VCaP (cell line): ENCODE results near the gene OR1L8.
"Not testable (repeated sequence)": the region's sequence is repeated elsewhere in the genome, so short reads cannot be mapped to it uniquely, and the experiment has no call there.

Experiments
- H3K27ac ChIP-seq: fragments of 450-650 bp; 2 replicates; pipeline ENCODE4 v1.5.1; 2017
- TF ChIP-seq, protein P1 (sequence below): fragments of 450-650 bp; conservative IDR thresholded peaks from 2 replicates; pipeline ENCODE4 v1.5.1; 2017; ENCODE audit warnings: mild to moderate bottlenecking, moderate library complexity

OR1L8 gene

DNA sequence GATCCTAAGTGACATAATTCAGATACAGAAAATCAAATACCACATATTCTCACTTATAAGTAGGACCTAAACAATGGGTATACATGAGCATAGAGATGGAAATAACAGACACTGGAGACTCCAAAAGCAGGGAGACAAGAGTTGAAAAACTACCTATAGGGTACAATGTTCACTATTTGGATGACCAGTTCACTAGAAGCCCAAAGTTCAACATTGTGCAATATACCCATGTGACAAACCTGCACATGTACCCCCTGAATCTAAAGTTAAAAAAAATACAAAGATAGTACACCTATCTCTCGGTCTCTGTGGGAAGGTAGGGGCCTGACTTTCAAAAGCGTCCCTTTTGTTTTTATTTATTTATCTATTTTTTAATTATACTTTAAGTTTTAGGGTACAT, 44.4 kb downstream of the OR1L8 start:
- TF ChIP-seq, protein P1, sequence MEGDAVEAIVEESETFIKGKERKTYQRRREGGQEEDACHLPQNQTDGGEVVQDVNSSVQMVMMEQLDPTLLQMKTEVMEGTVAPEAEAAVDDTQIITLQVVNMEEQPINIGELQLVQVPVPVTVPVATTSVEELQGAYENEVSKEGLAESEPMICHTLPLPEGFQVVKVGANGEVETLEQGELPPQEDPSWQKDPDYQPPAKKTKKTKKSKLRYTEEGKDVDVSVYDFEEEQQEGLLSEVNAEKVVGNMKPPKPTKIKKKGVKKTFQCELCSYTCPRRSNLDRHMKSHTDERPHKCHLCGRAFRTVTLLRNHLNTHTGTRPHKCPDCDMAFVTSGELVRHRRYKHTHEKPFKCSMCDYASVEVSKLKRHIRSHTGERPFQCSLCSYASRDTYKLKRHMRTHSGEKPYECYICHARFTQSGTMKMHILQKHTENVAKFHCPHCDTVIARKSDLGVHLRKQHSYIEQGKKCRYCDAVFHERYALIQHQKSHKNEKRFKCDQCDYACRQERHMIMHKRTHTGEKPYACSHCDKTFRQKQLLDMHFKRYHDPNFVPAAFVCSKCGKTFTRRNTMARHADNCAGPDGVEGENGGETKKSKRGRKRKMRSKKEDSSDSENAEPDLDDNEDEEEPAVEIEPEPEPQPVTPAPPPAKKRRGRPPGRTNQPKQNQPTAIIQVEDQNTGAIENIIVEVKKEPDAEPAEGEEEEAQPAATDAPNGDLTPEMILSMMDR: no peak

DNA sequence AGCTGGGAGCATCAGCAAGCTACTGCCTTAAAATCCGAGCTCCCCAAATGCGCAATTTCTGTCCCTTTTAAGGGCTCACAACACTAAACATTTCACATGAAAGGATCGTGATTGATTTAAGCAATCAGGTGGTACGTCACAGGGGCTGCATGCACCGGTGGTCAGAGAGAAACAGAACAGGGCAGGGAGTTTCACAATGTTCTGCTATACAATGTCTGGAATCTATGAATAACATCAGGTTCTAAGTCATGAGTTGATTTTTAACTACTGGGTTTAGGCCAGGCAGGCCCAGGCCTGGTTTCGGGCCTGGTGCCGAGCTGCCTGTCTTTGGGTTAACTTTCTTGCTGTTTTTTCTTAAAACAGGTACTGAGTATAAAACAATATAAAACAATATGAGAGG, 46.1 kb downstream of the OR1L8 start:
- not testable (repeated sequence) for H3K27ac ChIP-seq

More for the DNA sequence above, 44.4 kb downstream of the OR1L8 start:
- H3K27ac ChIP-seq: no peak overlapping the region

DNA sequence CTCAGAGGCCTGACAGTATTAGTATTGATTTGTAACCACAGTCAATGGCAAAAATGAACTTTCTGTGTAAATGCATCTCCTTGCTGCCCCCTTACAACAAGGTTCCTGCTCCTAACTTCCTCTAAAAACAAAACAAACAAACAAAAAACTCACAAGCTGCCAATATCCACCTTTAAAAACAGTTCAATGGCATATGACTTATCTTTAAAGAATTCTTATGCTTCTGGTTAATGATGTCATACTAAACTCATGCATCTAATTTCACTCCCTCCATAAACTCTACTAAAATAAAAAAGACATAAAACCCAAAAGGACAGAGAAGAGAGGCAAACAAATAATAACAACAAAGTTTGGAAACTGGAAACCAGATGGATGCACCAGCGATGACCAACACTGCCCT, 47.0 kb downstream of the OR1L8 start:
- H3K27ac ChIP-seq: no peak overlapping the region
- TF ChIP-seq, protein P1: no peak

DNA sequence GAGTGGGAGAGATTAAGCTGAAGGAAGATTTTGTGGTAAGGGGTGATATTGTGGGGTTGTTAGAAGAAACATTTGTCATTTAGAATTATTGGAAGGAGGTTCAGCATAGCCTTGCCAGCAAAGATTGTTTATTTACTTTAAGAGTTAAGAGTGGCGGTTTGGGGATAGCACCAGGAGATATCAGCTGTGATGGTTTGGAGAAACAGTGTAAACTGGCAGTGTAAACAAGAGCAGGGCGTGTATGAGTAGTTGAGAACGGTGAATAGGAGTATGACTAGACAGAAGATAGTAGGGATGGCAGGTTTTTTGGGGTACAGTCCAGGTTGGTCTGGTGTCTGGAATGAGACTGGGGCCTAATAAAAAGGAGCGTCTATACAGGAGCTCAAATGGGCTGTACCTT, 52.0 kb downstream of the OR1L8 start:
- H3K27ac ChIP-seq: not testable (repeated sequence)

DNA sequence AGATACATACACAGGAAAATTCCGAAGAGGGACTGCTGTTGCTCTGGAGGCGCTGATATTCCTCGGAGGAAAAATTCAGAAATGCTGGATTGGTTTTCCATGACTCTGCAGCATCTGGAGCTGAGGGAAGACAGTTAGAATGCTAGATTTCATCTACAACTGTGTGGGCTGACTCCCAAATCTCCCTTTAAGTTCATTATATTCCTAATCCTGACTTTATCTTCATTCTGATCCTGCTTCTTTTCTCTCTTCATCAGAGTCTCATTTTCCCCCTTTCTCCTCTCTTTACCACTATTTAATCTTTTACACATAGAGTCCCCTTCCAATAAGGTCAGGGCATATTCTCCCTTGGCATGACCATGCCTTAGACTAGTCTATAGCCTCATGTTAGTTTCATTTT, 56.0 kb downstream of the OR1L8 start, which contains the start of gene OR1N1:
Gene OR1N1 (minus strand): TSS at position 101 of the 400 bp plus-strand sequence. CDS start 0 bp downstream, at position 101.
- H3K27ac ChIP-seq: no peak within 1 kb of the TSS
- TF ChIP-seq, protein P1: no peak

DNA sequence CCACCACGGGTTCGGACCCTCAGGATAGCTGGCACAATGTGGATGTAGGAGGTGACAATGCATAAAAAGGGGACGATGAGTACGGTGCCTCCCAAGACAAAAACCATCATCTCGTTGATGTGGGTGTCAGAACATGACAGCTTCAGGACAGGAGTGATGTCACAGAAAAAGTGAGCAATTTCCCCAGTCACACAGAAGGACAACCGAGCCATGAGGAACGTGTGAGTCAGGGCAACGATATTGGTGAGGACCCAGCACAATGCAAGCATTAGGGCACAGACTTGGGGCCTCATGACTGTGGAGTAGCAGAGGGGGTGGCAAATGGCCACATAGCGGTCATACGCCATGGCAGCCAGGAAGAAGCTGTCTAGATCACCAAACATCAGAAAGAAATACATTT, 56.6 kb downstream of the OR1L8 start:
- no peak overlapping the region for H3K27ac ChIP-seq
- TF ChIP-seq, protein P1: no peak

DNA sequence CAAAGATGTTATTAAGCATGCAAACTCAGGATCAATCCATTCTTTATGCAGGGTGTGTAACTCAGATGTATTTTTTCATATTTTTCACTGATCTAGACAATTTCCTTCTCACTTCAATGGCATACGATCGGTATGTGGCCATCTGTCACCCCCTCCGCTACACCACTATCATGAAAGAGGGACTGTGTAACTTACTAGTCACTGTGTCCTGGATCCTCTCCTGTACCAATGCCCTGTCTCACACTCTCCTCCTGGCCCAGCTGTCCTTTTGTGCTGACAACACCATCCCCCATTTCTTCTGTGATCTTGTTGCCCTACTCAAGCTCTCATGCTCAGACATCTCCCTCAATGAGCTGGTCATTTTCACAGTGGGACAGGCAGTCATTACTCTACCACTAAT, 63.8 kb downstream of the OR1L8 start:
- TF ChIP-seq, protein P1: no peak
- no peak overlapping the region for H3K27ac ChIP-seq

DNA sequence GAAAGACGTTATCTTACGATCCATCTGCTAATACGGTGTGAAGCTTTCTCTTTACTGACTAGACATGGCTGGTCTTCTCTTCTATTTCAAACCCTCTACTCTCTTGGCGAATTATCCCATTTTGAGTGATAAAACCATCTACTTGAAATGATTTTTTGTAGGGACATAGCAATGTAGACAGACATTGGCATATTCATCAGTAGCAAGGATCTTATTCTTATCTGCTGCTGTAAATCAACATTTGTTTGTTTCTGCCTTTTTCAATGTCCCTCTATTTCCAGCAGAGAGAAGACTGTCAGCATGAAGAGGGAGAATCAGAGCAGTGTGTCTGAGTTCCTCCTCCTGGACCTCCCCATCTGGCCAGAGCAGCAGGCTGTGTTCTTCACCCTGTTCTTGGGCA, 64.3 kb downstream of the OR1L8 start, which contains the start of gene OR1J4:
Gene OR1J4 (plus strand): TSS at position 301 of the 400 bp plus-strand sequence. CDS start 0 bp downstream, at position 301.
- TF ChIP-seq, protein P1: no peak
- H3K27ac ChIP-seq: no peak within 1 kb of the TSS

DNA sequence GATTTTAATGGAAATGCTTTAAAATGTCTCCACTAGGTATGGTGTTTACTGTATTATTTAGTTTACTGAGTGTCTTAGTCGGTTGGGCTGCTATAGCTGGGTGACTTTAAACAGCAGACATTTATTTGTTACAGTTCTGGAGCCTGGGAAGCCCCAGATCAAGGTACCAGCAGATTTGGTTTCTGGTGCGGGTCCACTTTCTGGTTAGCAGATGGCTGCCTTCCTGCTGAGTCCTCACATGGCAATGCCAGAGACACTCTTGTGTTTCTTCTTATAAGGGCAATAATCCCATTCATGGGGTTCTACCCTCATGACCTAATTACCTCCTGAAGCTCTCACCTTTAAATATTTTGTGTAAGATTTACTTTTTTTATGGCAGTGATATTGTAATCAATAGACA, 65.0 kb downstream of the OR1L8 start:
- no peak overlapping the region for H3K27ac ChIP-seq
- TF ChIP-seq, protein P1: no peak
